Natural killer cell (primary cell): Measurements from ENCODE around the gene P2RX5. TPM values are rescaled to one million over a fixed set of nuclear protein-coding genes. Genes with fewer than 3 reads are reported as not detected.

Source experiments
- ATAC-seq, 3 donors: fragments of 150-1000 bp in 2 of 3; fragments of 200-7000 bp in 1 of 3; cut with Tn5 transposase; 1 replicate in 1 of 3; 2 replicates in 2 of 3; pipeline ENCODE4 v1.10.0; 2021; ENCODE audit warnings: mild to moderate bottlenecking in 2 of 3, moderate library complexity in 2 of 3
- DNase-seq, 2 donors: peaks; one replicate each; pipeline versions ENCODE4 v3.0.0 to v3.0.0-alpha.2; 2013 to 2021; ENCODE audit warnings: mixed read lengths in 1 of 2
- H3K27ac ChIP-seq: one replicate; pipeline ENCODE4 v1.5.1; 2013; ENCODE audit warnings: mild to moderate bottlenecking, low read length
- H3K27me3 ChIP-seq: one replicate; pipeline ENCODE4 v1.6.1; 2013; ENCODE audit warnings: low read length; ENCODE audit not compliant: control insufficient read depth, insufficient read depth
- H3K36me3 ChIP-seq: one replicate; pipeline ENCODE4 v1.6.1; 2013; ENCODE audit warnings: low read length; ENCODE audit not compliant: control insufficient read depth, insufficient read depth
- H3K4me1 ChIP-seq: one replicate; pipeline ENCODE4 v1.6.1; 2013; ENCODE audit warnings: low read length; ENCODE audit not compliant: control insufficient read depth, insufficient read depth
- H3K4me3 ChIP-seq: one replicate; pipeline ENCODE4 v1.5.1; 2013; ENCODE audit warnings: low read length
- H3K9me3 ChIP-seq: one replicate; pipeline ENCODE4 v1.6.1; 2013; ENCODE audit warnings: low read length; ENCODE audit not compliant: control insufficient read depth, insufficient read depth
- H3K27ac Mint-ChIP-seq, 2 donors: one replicate each; pipeline ENCODE4 v1.8.0; 2022; ENCODE audit warnings: mild to moderate bottlenecking in 2 of 2, mixed read lengths in 2 of 2, moderate library complexity in 1 of 2
- H3K27me3 Mint-ChIP-seq, 2 donors: one replicate each; pipeline ENCODE4 v1.8.0; 2022; ENCODE audit warnings: low read depth in 2 of 2, mixed read lengths in 2 of 2
- H3K36me3 Mint-ChIP-seq: one replicate; pipeline ENCODE4 v1.8.0; 2022; ENCODE audit warnings: mixed read lengths
- H3K4me1 Mint-ChIP-seq, 2 donors: one replicate each; pipeline ENCODE4 v1.8.0; 2022; ENCODE audit warnings: mixed read lengths in 2 of 2
- H3K4me3 Mint-ChIP-seq: one replicate; pipeline ENCODE4 v1.8.0; 2022; ENCODE audit warnings: mild to moderate bottlenecking, moderate library complexity, mixed read lengths
- H3K9me3 Mint-ChIP-seq, 2 donors: one replicate each; pipeline ENCODE4 v1.8.0; 2022; ENCODE audit warnings: mixed read lengths in 2 of 2
- CTCF ChIP-seq: fragments of 200-600 bp; IDR thresholded peaks from one replicate; pipeline ENCODE4 v1.8.0; 2022; ENCODE audit warnings: antibody characterized with exemption
- WGBS: methylation state at CpG from one replicate; pipeline ENCODE4 v1.1.7; 2013; ENCODE audit warnings: missing lambda C conversion rate; ENCODE audit not compliant: insufficient coverage; 5-methylcytosine and 5-hydroxymethylcytosine counted together
- intact Hi-C: fragments of 100-400 bp; cut with micrococcal nuclease; formaldehyde crosslinking; loops from one replicate; pipeline ENCODE4 v1.14.2; 2022
- total RNA-seq, 4 donors: library from RNA; stranded (reverse); fragments of 120-200 nt in 1 of 4; gene quantifications; one replicate each; pipeline versions ENCODE4 v1.2.3 to v1.2.4, GENCODE V29; 2013 to 2022

P2RX5 gene
- total RNA-seq, 3 donors from 2014 or later (not counting 1 experiment from before 2014, with no cell fraction given) = 7.8 to 15.4 (median 9.2) TPM

- Histone ChIP-seq H3K36me3 (no peaks in the 10 kb centered on the region), H3K9me3 (no peaks in the 10 kb centered on the region), H3K4me1 (peaks cover 21% of the 10 kb centered on the region), H3K27ac (peak within 1 kb of the TSS; percentile 84), H3K27me3 (no peaks in the 10 kb centered on the region), H3K4me3 (peak within 1 kb of the TSS; percentile 99)
- H3K4me1 Mint-ChIP-seq = peaks cover 8 to 17% of the 10 kb centered on the region in 2 donors
- ATAC-seq = peak; percentile 92 to 97 (median 93)
- DNase-seq = peak; percentile 99 to 100
- no peaks in the 10 kb centered on the region for H3K36me3 Mint-ChIP-seq
- peak within 1 kb of the TSS; percentile 94 for H3K4me3 Mint-ChIP-seq
- TF ChIP-seq CTCF = no peak
- under 1% methylated on average over 89 of the region's 89 CpGs for WGBS
- no peaks in the 10 kb centered on the region for H3K27me3 Mint-ChIP-seq
- no peaks in the 10 kb centered on the region for H3K9me3 Mint-ChIP-seq
- H3K27ac Mint-ChIP-seq = peak within 1 kb of the TSS; percentile 88 to 93
- intact Hi-C loops = loop anchor here (1.0 kb wide), 1 partner anchor 32 kb away; the partner anchor contains the start of genes CTNS and SHPK
These were observed 27.5 kb downstream of the P2RX5 start, which contains the start of the genes EMC6 and TAX1BP3 for GRCh38 chr17:3668279-3669084. TSS of gene EMC6 (plus strand) at chr17:3668812. CDS start at chr17:3669147, 335 bp downstream. TSS of gene TAX1BP3 (minus strand) at chr17:3668578. CDS start at chr17:3668526, 52 bp downstream.

DNA sequence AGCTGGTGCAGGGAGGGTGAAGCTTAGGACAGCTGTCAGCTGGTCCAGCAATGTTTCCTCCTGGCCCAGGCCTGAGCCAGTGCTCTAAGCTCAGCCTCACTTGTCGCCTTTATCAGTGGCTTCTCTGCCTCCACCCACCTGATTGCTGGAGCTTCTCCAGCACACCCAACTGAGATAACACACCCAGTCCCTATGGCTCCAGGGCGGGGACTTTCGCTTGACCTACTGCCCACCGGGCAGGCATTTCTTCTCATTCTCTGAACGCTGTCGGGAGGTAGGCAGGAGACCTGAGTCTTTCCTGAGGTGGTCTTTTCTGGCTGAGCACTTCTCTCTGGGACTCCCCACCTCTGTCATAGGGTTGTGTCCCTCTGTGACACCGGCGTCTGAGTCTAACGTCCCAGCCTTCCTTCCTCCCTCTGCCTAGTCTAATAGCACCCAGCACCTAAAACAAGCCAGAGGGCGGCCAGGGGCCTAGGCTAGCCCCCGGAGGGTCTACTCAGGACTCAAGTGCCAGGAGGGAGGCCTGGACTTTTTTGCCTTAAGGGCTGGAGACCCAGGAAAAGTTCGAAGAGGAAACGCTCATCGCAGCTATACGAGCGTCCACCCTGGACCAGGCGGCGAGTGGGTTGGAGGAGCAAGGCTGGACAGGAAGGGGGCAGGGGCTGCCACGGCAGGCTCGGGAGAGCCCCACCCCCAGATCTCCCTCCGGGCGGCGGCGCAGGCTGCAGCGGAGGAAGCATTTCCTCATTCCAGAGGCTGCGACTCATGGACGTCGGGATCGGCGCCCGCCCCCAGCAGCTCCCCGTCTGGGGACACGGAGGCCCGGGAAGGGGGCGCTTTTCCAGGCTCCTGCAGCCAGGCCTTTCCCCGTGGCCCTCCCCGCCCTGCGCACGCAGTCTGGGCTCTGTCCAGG lies 28.3 kb downstream of the P2RX5 start:
- ATAC-seq (peak; percentile 0 to 3 (median 1)), DNase-seq (peak in 1 of 2 donors; percentile 22)
- peak overlapping the region; percentile 84 for H3K4me3 Mint-ChIP-seq
- H3K9me3 Mint-ChIP-seq = no peaks in the 10 kb centered on the region
- Histone ChIP-seq H3K27ac (no peak overlapping the region), H3K36me3 (no peaks in the 10 kb centered on the region), H3K4me3 (peak overlapping the region; percentile 99), H3K27me3 (no peaks in the 10 kb centered on the region), H3K4me1 (peaks cover 21% of the 10 kb centered on the region), H3K9me3 (no peaks in the 10 kb centered on the region)
- peak overlapping the region in 1 of 2 donors; percentile 93 for H3K27ac Mint-ChIP-seq
- H3K4me1 Mint-ChIP-seq = peaks cover 8 to 17% of the 10 kb centered on the region in 2 donors
- H3K27me3 Mint-ChIP-seq = no peaks in the 10 kb centered on the region
- intact Hi-C loops = loop anchor here (1.0 kb wide), 1 partner anchor 31 kb away; the partner anchor contains the start of genes CTNS and SHPK
- H3K36me3 Mint-ChIP-seq = no peaks in the 10 kb centered on the region
- 17% methylated on average over 39 of the region's 39 CpGs for WGBS
- no peak for TF ChIP-seq CTCF

GRCh38 chr17:3666516-3666915 lies 29.4 kb downstream of the P2RX5 start:
- Mint-ChIP-seq H3K36me3 (no peaks in the 10 kb centered on the region), H3K4me1 (peaks cover 8 to 17% of the 10 kb centered on the region in 2 donors), H3K27ac (no peak overlapping the region), H3K27me3 (no peaks in the 10 kb centered on the region), H3K4me3 (peak overlapping the region; percentile 80), H3K9me3 (no peaks in the 10 kb centered on the region)
- Histone ChIP-seq H3K27ac (no peak overlapping the region), H3K36me3 (no peaks in the 10 kb centered on the region), H3K4me1 (peaks cover 21% of the 10 kb centered on the region), H3K27me3 (no peaks in the 10 kb centered on the region), H3K9me3 (no peaks in the 10 kb centered on the region), H3K4me3 (no peak overlapping the region)
- intact Hi-C loops = no loop called here
- no peak for TF ChIP-seq CTCF
- DNase-seq (no peak), ATAC-seq (no peak)
- 100% methylated on average over 5 of the region's 6 CpGs for WGBS
